Body of pancreas (tissue), 4 donors: ENCODE data around the gene WDFY3.

ENCODE experiments used
- CTCF ChIP-seq, 7 experiments: fragments of 450-650 bp in 4 of 7; fragments of 200-600 bp in 3 of 7; sonication (generic) in 3 of 7; IDR thresholded peaks; one replicate each; pipeline ENCODE4 v1.5.1; 2016 to 2019; ENCODE audit warnings: antibody characterized with exemption in 7 of 7
- POLR2A ChIP-seq, 3 donors: fragments of 450-650 bp; IDR thresholded peaks; one replicate each; pipeline ENCODE4 v1.6.1; 2016; ENCODE audit warnings: antibody characterized with exemption in 3 of 3, mild to moderate bottlenecking in 2 of 3

- TF ChIP-seq CTCF (IDR thresholded peaks at IDR 0.05) (no peak), POLR2A (IDR thresholded peaks at IDR 0.05) (no peak)
Measured at GRCh38 chr4:84740057-84740456, 226.4 kb downstream of the WDFY3 start.
